Upper lobe of left lung (tissue), 6 donors: ENCODE measurements around the gene DICER1. TPM values are rescaled to one million over a fixed set of nuclear protein-coding genes. Genes with fewer than 3 reads are reported as not detected.
A peak's percentile ranks its signal among the peaks of the same experiment; 100 is the strongest.

Experiments used
- ATAC-seq, 2 donors: fragments of 200-7000 bp; cut with Tn5 transposase; one replicate each; pipeline ENCODE4 v1.9.1; 2022; ENCODE audit warnings: mild to moderate bottlenecking in 2 of 2, moderate library complexity in 2 of 2; ENCODE audit not compliant: low FRiP score in 2 of 2
- DNase-seq, 2 donors: peaks; one replicate each; pipeline ENCODE4 v3.0.0-alpha.2; 2019 to 2020
- H3K27ac ChIP-seq, 4 donors: fragments of 200-600 bp; sonication (generic); one replicate each; pipeline ENCODE4 v1.5.1; 2016 to 2019
- H3K27me3 ChIP-seq, 4 donors: fragments of 200-600 bp; sonication (generic); one replicate each; pipeline ENCODE4 v1.5.1; 2017 to 2019
- H3K36me3 ChIP-seq, 4 donors: fragments of 200-600 bp; sonication (generic); one replicate each; pipeline ENCODE4 v1.5.1; 2016 to 2019
- H3K4me1 ChIP-seq, 4 donors: fragments of 200-600 bp; sonication (generic); one replicate each; pipeline ENCODE4 v1.5.1; 2018 to 2019
- H3K4me3 ChIP-seq, 4 donors: fragments of 200-600 bp; sonication (generic); one replicate each; pipeline ENCODE4 v1.5.1; 2017 to 2019; ENCODE audit warnings: mild to moderate bottlenecking in 2 of 4, moderate library complexity in 1 of 4
- H3K9me3 ChIP-seq, 4 donors: fragments of 200-600 bp; sonication (generic); one replicate each; pipeline ENCODE4 v1.5.1; 2018 to 2019
- CTCF ChIP-seq, 6 experiments: fragments of 450-650 bp in 4 of 6; fragments of 200-600 bp in 2 of 6; sonication (generic) in 2 of 6; IDR thresholded peaks; one replicate each; pipeline ENCODE4 v1.5.1; 2016 to 2019; ENCODE audit warnings: antibody characterized with exemption in 6 of 6
- EP300 ChIP-seq, 4 donors: sonication (generic); formaldehyde crosslinking; IDR thresholded peaks; one replicate each; pipeline ENCODE4 v1.5.1; 2017; ENCODE audit warnings: antibody characterized with exemption in 4 of 4, control low read depth in 2 of 4
- POLR2A ChIP-seq, 4 donors: fragments of 450-650 bp; IDR thresholded peaks; one replicate each; pipeline ENCODE4 v1.5.1; 2016 to 2017; ENCODE audit warnings: antibody characterized with exemption in 4 of 4, mild to moderate bottlenecking in 2 of 4
- POLR2AphosphoS5 ChIP-seq, 2 donors: sonication (generic); formaldehyde crosslinking; IDR thresholded peaks; one replicate each; pipeline ENCODE4 v1.5.1; 2017; ENCODE audit warnings: antibody characterized with exemption in 2 of 2
- WGBS, 2 donors: methylation state at CpG; one replicate each; pipeline ENCODE4 v1.1.5; 2017 to 2018; 5-methylcytosine and 5-hydroxymethylcytosine counted together
- total RNA-seq, 6 donors: library from RNA; depleted of rRNA in 4 of 6; stranded (reverse); fragments of >200 nt in 4 of 6; gene quantifications; one replicate each; pipeline versions ENCODE4 v1.1.0 to v1.2.1, GENCODE V29; 2016 to 2021
- donor health status: DM: no; HTN: no; CAD: no; lungs with moderate emphysema.
- donor health status: DM: no; HTN: yes; CAD: no; lungs with severe emphysema.

The DICER1 gene
- total RNA-seq, 6 donors from 2014 or later: 57.7 to 106 (median 75.1) TPM

GRCh38 chr14:95117937-95118721, 39.2 kb downstream of the DICER1 start:
- H3K36me3 ChIP-seq: peaks cover 5 to 52% (median 12%) of the 10 kb centered on the region in 4 donors
- 86 to 90% methylated on average over 14 of the region's 14 CpGs for WGBS, 2 donors

GRCh38 chr14:95113476-95113875, 43.9 kb downstream of the DICER1 start:
- ATAC-seq: no peak
- no peak for DNase-seq
- no peaks in the 10 kb centered on the region for H3K4me1 ChIP-seq
- peaks cover 18 to 85% (median 38%) of the 10 kb centered on the region in 4 donors for H3K36me3 ChIP-seq
- H3K27ac ChIP-seq: no peak overlapping the region
- no peaks in the 10 kb centered on the region for H3K9me3 ChIP-seq
- H3K27me3 ChIP-seq: no peaks in the 10 kb centered on the region
- no peak overlapping the region for H3K4me3 ChIP-seq
- TF ChIP-seq POLR2A (IDR thresholded peaks at IDR 0.05) (no peak), EP300 (IDR thresholded peaks at IDR 0.05) (no peak), POLR2AphosphoS5 (IDR thresholded peaks at IDR 0.05) (no peak), CTCF (IDR thresholded peaks at IDR 0.05) (no peak)
- 94 to 95% methylated on average over 4 of the region's 4 CpGs for WGBS, 2 donors

More at GRCh38 chr14:95117937-95118721, 39.2 kb downstream of the DICER1 start:
- Histone ChIP-seq H3K9me3 (no peaks in the 10 kb centered on the region), H3K27ac (no peak overlapping the region), H3K4me3 (no peak overlapping the region), H3K27me3 (no peaks in the 10 kb centered on the region), H3K4me1 (no peaks in the 10 kb centered on the region)
- ATAC-seq (no peak), DNase-seq (no peak)
- no peak for TF ChIP-seq EP300 (IDR thresholded peaks at IDR 0.05)
- TF ChIP-seq CTCF (IDR thresholded peaks at IDR 0.05): no peak
- no peak for TF ChIP-seq POLR2AphosphoS5 (IDR thresholded peaks at IDR 0.05)
- no peak for TF ChIP-seq POLR2A (IDR thresholded peaks at IDR 0.05)

- no peaks in the 10 kb centered on the region for H3K9me3 ChIP-seq
- TF ChIP-seq CTCF (IDR thresholded peaks at IDR 0.05): no peak
- 91 to 92% methylated on average over 2 of the region's 2 CpGs for WGBS, 2 donors
- H3K4me1 ChIP-seq: no peaks in the 10 kb centered on the region
- H3K27ac ChIP-seq: no peak overlapping the region
- H3K4me3 ChIP-seq: no peak overlapping the region
- no peaks in the 10 kb centered on the region for H3K27me3 ChIP-seq
- no peak for ATAC-seq
- DNase-seq: no peak
- peaks cover 30 to 90% (median 51%) of the 10 kb centered on the region in 4 donors for H3K36me3 ChIP-seq
Measured at GRCh38 chr14:95111507-95112164, 45.7 kb downstream of the DICER1 start.

GRCh38 chr14:95110178-95110577, 47.2 kb downstream of the DICER1 start:
- TF ChIP-seq POLR2A (IDR thresholded peaks at IDR 0.05) (no peak), EP300 (IDR thresholded peaks at IDR 0.05) (no peak), POLR2AphosphoS5 (IDR thresholded peaks at IDR 0.05) (no peak), CTCF (IDR thresholded peaks at IDR 0.05) (no peak)
- H3K4me3 ChIP-seq: no peak overlapping the region
- no peaks in the 10 kb centered on the region for H3K27me3 ChIP-seq
- no peaks in the 10 kb centered on the region for H3K9me3 ChIP-seq
- WGBS, 2 donors: 96 to 97% methylated on average over 8 of the region's 8 CpGs
- H3K4me1 ChIP-seq: no peaks in the 10 kb centered on the region
- DNase-seq: peak in 1 of 2 donors; percentile 1
- no peak for ATAC-seq
- H3K36me3 ChIP-seq: peaks cover 33 to 90% (median 53%) of the 10 kb centered on the region in 4 donors
- H3K27ac ChIP-seq: no peak overlapping the region
